Measurements from ENCODE around the gene LRRC37A2. TPM values are rescaled to one million over a fixed set of nuclear protein-coding genes. Genes with fewer than 3 reads are reported as not detected.
"Not testable (repeated sequence)": the region's sequence is repeated elsewhere in the genome, so short reads cannot be mapped to it uniquely, and the experiment has no call there.

LRRC37A2 gene
- polyA plus RNA-seq, result 12.2 TPM

GRCh38 chr17:46512168-46512567 is at the start of gene LRRC37A2:
Gene LRRC37A2, plus strand, starts transcription at chr17:46512468. Its CDS starts 245 bp downstream, at chr17:46512713.
- H3K36me3 Mint-ChIP-seq, H3K9me3 Mint-ChIP-seq, H3K4me3 Mint-ChIP-seq, H3K27me3 Mint-ChIP-seq, H3K4me1 Mint-ChIP-seq, H3K27ac Mint-ChIP-seq: not testable (repeated sequence)

- not testable (repeated sequence) for H3K27me3 Mint-ChIP-seq, H3K27ac Mint-ChIP-seq, H3K9me3 Mint-ChIP-seq, H3K36me3 Mint-ChIP-seq, H3K4me1 Mint-ChIP-seq, H3K4me3 Mint-ChIP-seq
These were observed 44.6 kb upstream of the LRRC37A2 start for GRCh38 chr17:46467618-46468017.

- H3K36me3 Mint-ChIP-seq, H3K27me3 Mint-ChIP-seq: not testable (repeated sequence)
These were observed 37.8 kb upstream of the LRRC37A2 start for GRCh38 chr17:46474489-46474888.

GRCh38 chr17:46475583-46475982 is 36.7 kb upstream of the LRRC37A2 start:
- H3K36me3 Mint-ChIP-seq, H3K27me3 Mint-ChIP-seq, H3K9me3 Mint-ChIP-seq, H3K4me1 Mint-ChIP-seq, H3K27ac Mint-ChIP-seq: not testable (repeated sequence)
- peak overlapping the region in 1 of 4 donors; percentile 6 for H3K4me3 Mint-ChIP-seq

More at GRCh38 chr17:46474489-46474888, 37.8 kb upstream of the LRRC37A2 start:
- H3K4me1 Mint-ChIP-seq, H3K4me3 Mint-ChIP-seq, H3K9me3 Mint-ChIP-seq, H3K27ac Mint-ChIP-seq: not testable (repeated sequence)

GRCh38 chr17:46478823-46479222 is 33.4 kb upstream of the LRRC37A2 start:
- not testable (repeated sequence) for H3K4me1 Mint-ChIP-seq, H3K27me3 Mint-ChIP-seq, H3K4me3 Mint-ChIP-seq, H3K36me3 Mint-ChIP-seq, H3K27ac Mint-ChIP-seq, H3K9me3 Mint-ChIP-seq

GRCh38 chr17:46481310-46481709 is 31.0 kb upstream of the LRRC37A2 start:
- H3K9me3 Mint-ChIP-seq, H3K36me3 Mint-ChIP-seq, H3K4me1 Mint-ChIP-seq, H3K27me3 Mint-ChIP-seq, H3K4me3 Mint-ChIP-seq, H3K27ac Mint-ChIP-seq: not testable (repeated sequence)

- H3K9me3 Mint-ChIP-seq, H3K4me3 Mint-ChIP-seq, H3K4me1 Mint-ChIP-seq, H3K36me3 Mint-ChIP-seq, H3K27me3 Mint-ChIP-seq, H3K27ac Mint-ChIP-seq: not testable (repeated sequence)
These were observed 20.2 kb upstream of the LRRC37A2 start for GRCh38 chr17:46492021-46492420.

- not testable (repeated sequence) for H3K36me3 Mint-ChIP-seq, H3K27me3 Mint-ChIP-seq, H3K4me1 Mint-ChIP-seq, H3K4me3 Mint-ChIP-seq, H3K27ac Mint-ChIP-seq, H3K9me3 Mint-ChIP-seq
These were observed 12.7 kb upstream of the LRRC37A2 start for GRCh38 chr17:46499437-46500139.

GRCh38 chr17:46505896-46506295 is 6.4 kb upstream of the LRRC37A2 start:
- H3K4me1 Mint-ChIP-seq, H3K27me3 Mint-ChIP-seq, H3K4me3 Mint-ChIP-seq, H3K9me3 Mint-ChIP-seq, H3K36me3 Mint-ChIP-seq, H3K27ac Mint-ChIP-seq: not testable (repeated sequence)

- not testable (repeated sequence) for H3K9me3 Mint-ChIP-seq, H3K36me3 Mint-ChIP-seq, H3K4me3 Mint-ChIP-seq, H3K4me1 Mint-ChIP-seq, H3K27ac Mint-ChIP-seq, H3K27me3 Mint-ChIP-seq
These were observed 22.4 kb downstream of the LRRC37A2 start for GRCh38 chr17:46534716-46535115.

GRCh38 chr17:46548607-46549006 is 36.3 kb downstream of the LRRC37A2 start:
- not testable (repeated sequence) for H3K27me3 Mint-ChIP-seq, H3K4me1 Mint-ChIP-seq, H3K9me3 Mint-ChIP-seq, H3K4me3 Mint-ChIP-seq, H3K27ac Mint-ChIP-seq, H3K36me3 Mint-ChIP-seq

- H3K4me3 Mint-ChIP-seq, H3K9me3 Mint-ChIP-seq, H3K4me1 Mint-ChIP-seq, H3K27ac Mint-ChIP-seq, H3K36me3 Mint-ChIP-seq, H3K27me3 Mint-ChIP-seq: not testable (repeated sequence)
These were observed 46.9 kb downstream of the LRRC37A2 start for GRCh38 chr17:46559155-46559554.

GRCh38 chr17:46560048-46560447 is 47.8 kb downstream of the LRRC37A2 start:
- not testable (repeated sequence) for H3K4me3 Mint-ChIP-seq, H3K27ac Mint-ChIP-seq, H3K36me3 Mint-ChIP-seq, H3K9me3 Mint-ChIP-seq, H3K4me1 Mint-ChIP-seq, H3K27me3 Mint-ChIP-seq

- not testable (repeated sequence) for H3K9me3 Mint-ChIP-seq, H3K36me3 Mint-ChIP-seq, H3K27ac Mint-ChIP-seq, H3K4me1 Mint-ChIP-seq, H3K27me3 Mint-ChIP-seq, H3K4me3 Mint-ChIP-seq
These were observed 54.0 kb downstream of the LRRC37A2 start for GRCh38 chr17:46566284-46566683.

- H3K4me3 Mint-ChIP-seq, H3K27me3 Mint-ChIP-seq, H3K9me3 Mint-ChIP-seq, H3K36me3 Mint-ChIP-seq, H3K4me1 Mint-ChIP-seq, H3K27ac Mint-ChIP-seq: not testable (repeated sequence)
These were observed 54.7 kb downstream of the LRRC37A2 start for GRCh38 chr17:46566980-46567379.

GRCh38 chr17:46571796-46572195 is 59.5 kb downstream of the LRRC37A2 start:
- H3K4me3 Mint-ChIP-seq, H3K27ac Mint-ChIP-seq, H3K4me1 Mint-ChIP-seq, H3K9me3 Mint-ChIP-seq, H3K27me3 Mint-ChIP-seq, H3K36me3 Mint-ChIP-seq: not testable (repeated sequence)
